Measurements from ENCODE around the gene ZNF516. TPM values are rescaled to one million over a fixed set of nuclear protein-coding genes. Genes with fewer than 3 reads are reported as not detected.

Gene ZNF516
- total and polyA plus RNA-seq, 2 of the 13 experiments (the other 11 are each of a cell fraction or from before 2014, with no cell fraction given): 16.6 to 18.7 TPM

DNA sequence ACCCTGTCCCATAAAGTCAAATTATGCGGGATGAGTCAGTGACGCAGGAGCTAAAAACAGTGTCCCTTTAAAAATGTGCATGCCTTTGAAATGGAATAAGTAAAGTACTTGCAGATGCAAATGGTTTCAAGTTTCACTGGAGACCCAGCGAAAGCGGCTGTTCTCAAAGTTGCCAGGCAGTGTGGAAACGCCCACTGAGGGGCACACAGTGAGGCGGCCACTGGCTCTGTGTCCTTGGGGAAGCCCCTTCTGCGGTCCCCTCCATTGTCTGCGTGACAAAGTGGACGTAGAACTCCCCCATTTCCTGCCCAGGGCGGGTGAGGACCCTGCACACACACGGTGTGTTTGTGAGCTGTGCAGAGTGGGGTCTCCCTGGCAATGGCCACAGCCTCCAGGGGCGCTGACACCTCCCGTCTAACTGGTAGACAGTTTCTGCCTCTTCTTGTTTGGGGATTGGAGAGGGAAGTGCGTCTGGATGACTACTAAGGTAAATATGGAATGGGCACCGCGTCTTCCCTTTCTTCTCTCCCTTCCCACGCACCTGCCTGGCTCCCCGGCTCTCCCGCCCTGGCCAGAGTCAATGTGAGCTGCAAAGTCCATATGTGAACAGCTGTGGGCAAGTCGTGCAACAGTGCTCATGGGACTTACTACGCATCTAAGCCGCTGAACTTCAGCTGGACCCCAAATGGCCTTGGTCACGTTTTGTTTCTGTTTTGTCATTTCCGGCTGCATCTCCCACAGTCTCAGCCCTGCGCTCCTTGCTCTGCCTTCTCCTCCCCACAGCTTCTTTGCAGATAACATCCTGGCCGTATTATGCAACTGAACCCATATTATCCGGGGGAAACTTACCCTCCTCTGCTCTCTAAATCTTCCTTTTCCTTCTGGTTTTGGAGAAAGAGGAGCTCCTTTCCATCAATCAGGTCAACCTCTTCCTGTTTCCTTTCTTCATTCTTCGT, 33.7 kb upstream of the ZNF516 start (continued):
- TF ChIP-seq, protein P1, sequence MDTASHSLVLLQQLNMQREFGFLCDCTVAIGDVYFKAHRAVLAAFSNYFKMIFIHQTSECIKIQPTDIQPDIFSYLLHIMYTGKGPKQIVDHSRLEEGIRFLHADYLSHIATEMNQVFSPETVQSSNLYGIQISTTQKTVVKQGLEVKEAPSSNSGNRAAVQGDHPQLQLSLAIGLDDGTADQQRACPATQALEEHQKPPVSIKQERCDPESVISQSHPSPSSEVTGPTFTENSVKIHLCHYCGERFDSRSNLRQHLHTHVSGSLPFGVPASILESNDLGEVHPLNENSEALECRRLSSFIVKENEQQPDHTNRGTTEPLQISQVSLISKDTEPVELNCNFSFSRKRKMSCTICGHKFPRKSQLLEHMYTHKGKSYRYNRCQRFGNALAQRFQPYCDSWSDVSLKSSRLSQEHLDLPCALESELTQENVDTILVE (CRISPR knock-in tag; IDR thresholded peaks at IDR 0.05): no peak
- TF ChIP-seq RARG (CRISPR knock-in tag; IDR thresholded peaks at IDR 0.05; ENCODE audit: low read depth): no peak
- no peak for TF ChIP-seq ZBTB46 (CRISPR knock-in tag; IDR thresholded peaks at IDR 0.05; ENCODE audit: borderline replicate concordance)
- TF ChIP-seq ZNF296 (CRISPR knock-in tag; conservative IDR thresholded peaks at IDR 0.05): 0 out of 2 replicates have a peak, but pooled peaks have one; percentile 48
- TF ChIP-seq ZFP90 (CRISPR knock-in tag; IDR thresholded peaks at IDR 0.05; ENCODE audit: borderline replicate concordance): peak; percentile 33; the same call in 1 of the 2 replicates
- no peak for TF ChIP-seq PLRG1 (conservative IDR thresholded peaks at IDR 0.05)
- TF ChIP-seq FOSL2 (CRISPR knock-in tag; IDR thresholded peaks at IDR 0.05): 0 out of 2 replicates have a peak, but pooled peaks have one; percentile 20
- no peak for TF ChIP-seq HNF1B (CRISPR knock-in tag; IDR thresholded peaks at IDR 0.05)
- TF ChIP-seq MBD4 (IDR thresholded peaks at IDR 0.05; ENCODE audit: borderline replicate concordance, low read length): no peak
- TF ChIP-seq HOXA5 (CRISPR knock-in tag; IDR thresholded peaks at IDR 0.05): no peak
- TF ChIP-seq SMARCC2 (IDR thresholded peaks at IDR 0.05): no peak
- no peak for TF ChIP-seq NFIB (CRISPR knock-in tag; IDR thresholded peaks at IDR 0.05; ENCODE audit: borderline replicate concordance)
- TF ChIP-seq ZKSCAN8 (CRISPR knock-in tag; IDR thresholded peaks at IDR 0.05; ENCODE audit: borderline replicate concordance): no peak
- TF ChIP-seq ZNF766 (CRISPR knock-in tag; IDR thresholded peaks at IDR 0.05; ENCODE audit: borderline replicate concordance): no peak
- TF ChIP-seq ZNF761 (CRISPR knock-in tag; conservative IDR thresholded peaks at IDR 0.05): no peak
- TF ChIP-seq ZFP36L2 (CRISPR knock-in tag; IDR thresholded peaks at IDR 0.05): no peak
- TF ChIP-seq GATA4 (IDR thresholded peaks at IDR 0.05; ENCODE audit: borderline replicate concordance, low read depth): no peak
- no peak for TF ChIP-seq ZNF264 (CRISPR knock-in tag; IDR thresholded peaks at IDR 0.05)
- no peak for TF ChIP-seq ERF (CRISPR knock-in tag; IDR thresholded peaks at IDR 0.05)
- TF ChIP-seq ZBTB7A (CRISPR knock-in tag; IDR thresholded peaks at IDR 0.05): peak; percentile 86; the same call in 1 of the 2 replicates
- no peak for TF ChIP-seq SRSF1 (optimal IDR thresholded peaks at IDR 0.05; ENCODE audit: low read depth, low read length)
- 0 out of 2 replicates have a peak, but pooled peaks have one; percentile 36 for TF ChIP-seq RORA (CRISPR knock-in tag; IDR thresholded peaks at IDR 0.05)
- no peak for TF ChIP-seq ZMAT5 (CRISPR knock-in tag; IDR thresholded peaks at IDR 0.05; ENCODE audit: borderline replicate concordance, low read depth)
- TF ChIP-seq SMAD3 (CRISPR knock-in tag; IDR thresholded peaks at IDR 0.05): 0 out of 2 replicates have a peak, but pooled peaks have one; percentile 8
